IMR-90 (cell line): Measurements from ENCODE around the gene NXPH3. TPM values are rescaled to one million over a fixed set of nuclear protein-coding genes. Genes with fewer than 3 reads are reported as not detected.
A peak's percentile ranks its signal among the peaks of the same experiment; 100 is the strongest.

ENCODE experiments used
- ATAC-seq: fragments of 200-7000 bp; cut with Tn5 transposase; 2 replicates; pipeline ENCODE4 v1.9.1; 2020; ENCODE audit warnings: low read depth, mild to moderate bottlenecking, moderate library complexity
- BruUV-seq: library from RNA; stranded (reverse); fragments of 400-500 nt; replicated peaks from 2 replicates; lab custom pipeline; 2021; lab: Mats Ljungman, UMichigan
- CTCF ChIA-PET: fragments of 300-600 bp; formaldehyde crosslinking; extraction: SDS; loops from one replicate; lab custom pipeline; 2021; ENCODE audit warnings: antibody characterized with exemption; lab: Yijun Ruan, JAX
- POLR2A ChIA-PET: fragments of 300-600 bp; sonication (Branson Sonifier 250); formaldehyde crosslinking; loops from one replicate; lab custom pipeline; 2022; ENCODE audit warnings: antibody characterized with exemption; ENCODE audit not compliant: unreplicated experiment; lab: Charles Lee
- DNase-seq: peaks from one replicate; pipeline ENCODE4 v3.0.0; 2013
- H2AFZ ChIP-seq: replicated peaks from 2 replicates; pipeline ENCODE3; 2013; ENCODE audit warnings: low read length, mild to moderate bottlenecking; ENCODE audit not compliant: poor library complexity
- H2AK5ac ChIP-seq: 2 replicates; pipeline ENCODE4 v1.6.1; 2013; ENCODE audit warnings: low read depth, low read length, inconsistent platforms
- H2AK9ac ChIP-seq: replicated peaks from 2 replicates; pipeline ENCODE3; 2013; ENCODE audit warnings: mild to moderate bottlenecking, low read depth, low read length, moderate library complexity; ENCODE audit not compliant: poor library complexity
- H2BK120ac ChIP-seq: 2 replicates; pipeline ENCODE4 v1.6.1; 2013; ENCODE audit warnings: low read depth, low read length, inconsistent platforms
- H2BK15ac ChIP-seq: 3 replicates; pipeline ENCODE4 v1.6.1; 2013; ENCODE audit warnings: low read depth, low read length, inconsistent platforms
- H2BK20ac ChIP-seq: 2 replicates; pipeline ENCODE4 v1.6.1; 2013; ENCODE audit warnings: low read depth, mild to moderate bottlenecking, inconsistent platforms, low read length, moderate library complexity
- H2BK5ac ChIP-seq: 2 replicates; pipeline ENCODE4 v1.6.1; 2013; ENCODE audit warnings: mild to moderate bottlenecking, low read depth, low read length, inconsistent platforms; ENCODE audit not compliant: poor library complexity, severe bottlenecking
- H3K14ac ChIP-seq: replicated peaks from 2 replicates; pipeline ENCODE4 v1.6.1; 2013; ENCODE audit warnings: low read depth, low read length, inconsistent platforms
- H3K18ac ChIP-seq: 2 replicates; pipeline ENCODE4 v1.6.1; 2013; ENCODE audit warnings: low read depth, low read length, control low read depth
- H3K23ac ChIP-seq: 2 replicates; pipeline ENCODE4 v1.6.1; 2013; ENCODE audit warnings: low read depth, low read length, inconsistent platforms
- H3K27ac ChIP-seq: 2 replicates; pipeline ENCODE4 v1.5.1; 2013; ENCODE audit warnings: mild to moderate bottlenecking, control low read depth, low read length; ENCODE audit not compliant: insufficient read depth
- H3K27me3 ChIP-seq: 2 replicates; pipeline ENCODE4 v1.6.1; 2013; ENCODE audit warnings: low read length; ENCODE audit not compliant: control insufficient read depth, insufficient read depth
- H3K36me3 ChIP-seq: 2 replicates; pipeline ENCODE4 v1.6.1; 2013; ENCODE audit warnings: low read length, mixed read lengths; ENCODE audit not compliant: control insufficient read depth, insufficient read depth
- H3K4ac ChIP-seq: 2 replicates; pipeline ENCODE4 v1.6.1; 2013; ENCODE audit warnings: low read depth, low read length, inconsistent platforms
- H3K4me1 ChIP-seq: 2 replicates; pipeline ENCODE4 v1.6.1; 2013; ENCODE audit warnings: low read length, mixed read lengths; ENCODE audit not compliant: control insufficient read depth, insufficient read depth
- H3K4me2 ChIP-seq: 2 replicates; pipeline ENCODE4 v1.6.1; 2013; ENCODE audit warnings: low read depth, mild to moderate bottlenecking, control low read depth, low read length, moderate library complexity
- H3K4me3 ChIP-seq: 2 replicates; pipeline ENCODE4 v1.5.1; 2013; ENCODE audit warnings: low read depth, mild to moderate bottlenecking, control low read depth, low read length, moderate library complexity; ENCODE audit not compliant: insufficient read depth
- H3K56ac ChIP-seq: 2 replicates; pipeline ENCODE4 v1.6.1; 2013; ENCODE audit warnings: low read length, inconsistent platforms; ENCODE audit not compliant: insufficient read depth; ENCODE audit errors: extremely low read depth
- H3K79me1 ChIP-seq, 2 experiments: 2 replicates each; pipeline ENCODE4 v1.6.1; 2013; ENCODE audit warnings: low read length in 2 of 2, inconsistent platforms in 1 of 2, low read depth in 1 of 2
- H3K9ac ChIP-seq: 2 replicates; pipeline ENCODE4 v1.6.1; 2013; ENCODE audit warnings: low read depth, low read length, control low read depth
- H3K9me1 ChIP-seq: 2 replicates; pipeline ENCODE4 v1.6.1; 2013; ENCODE audit warnings: low read length, inconsistent platforms; ENCODE audit not compliant: insufficient read depth
- H3K9me3 ChIP-seq: 2 replicates; pipeline ENCODE4 v1.6.1; 2013; ENCODE audit warnings: low read length; ENCODE audit not compliant: control insufficient read depth, insufficient read depth
- H4K20me1 ChIP-seq: 2 replicates; pipeline ENCODE4 v1.6.1; 2013; ENCODE audit warnings: low read length, inconsistent platforms; ENCODE audit not compliant: insufficient read depth
- H4K5ac ChIP-seq: 2 replicates; pipeline ENCODE4 v1.6.1; 2013; ENCODE audit warnings: mild to moderate bottlenecking, low read depth, low read length, control low read depth
- H4K8ac ChIP-seq, 2 experiments: 2 replicates each; pipeline ENCODE4 v1.6.1; 2013; ENCODE audit warnings: low read depth in 2 of 2, low read length in 2 of 2, control low read depth in 1 of 2, inconsistent platforms in 1 of 2
- H4K91ac ChIP-seq: 2 replicates; pipeline ENCODE4 v1.6.1; 2013; ENCODE audit warnings: low read depth, low read length, inconsistent platforms; ENCODE audit not compliant: insufficient read depth
- BHLHE40 ChIP-seq: fragments of 150-350 bp; IDR thresholded peaks from 2 replicates; pipeline ENCODE4 v1.6.1; 2016; ENCODE audit warnings: mild to moderate bottlenecking, low read depth, low read length
- FOS ChIP-seq: fragments of 150-350 bp; IDR thresholded peaks from 2 replicates; pipeline ENCODE4 v1.6.1; 2016; ENCODE audit warnings: low read depth, low read length
- MAFK ChIP-seq: IDR thresholded peaks from 2 replicates; pipeline ENCODE4 v1.6.1; 2012; ENCODE audit warnings: low read depth, low read length, improper control_type of control experiment
- MAZ ChIP-seq: IDR thresholded peaks from 2 replicates; pipeline ENCODE4 v1.6.1; 2012; ENCODE audit warnings: low read depth, mild to moderate bottlenecking, low read length, improper control_type of control experiment, moderate library complexity, borderline replicate concordance
- NFE2L2 ChIP-seq: fragments of 150-350 bp; IDR thresholded peaks from 2 replicates; pipeline ENCODE4 v1.6.1; 2016; ENCODE audit warnings: low read depth, mild to moderate bottlenecking, low read length
- RAD21 ChIP-seq: IDR thresholded peaks from 2 replicates; pipeline ENCODE4 v1.6.1; 2012; ENCODE audit warnings: low read length, improper control_type of control experiment
- RCOR1 ChIP-seq: IDR thresholded peaks from 2 replicates; pipeline ENCODE4 v1.6.1; 2012; ENCODE audit warnings: mild to moderate bottlenecking, low read length, improper control_type of control experiment; ENCODE audit not compliant: insufficient replicate concordance
- RFX5 ChIP-seq: IDR thresholded peaks from 2 replicates; pipeline ENCODE4 v1.8.0; 2012; ENCODE audit warnings: low read depth, mild to moderate bottlenecking, low read length, moderate library complexity
- SMC3 ChIP-seq: fragments of 150-350 bp; IDR thresholded peaks from 2 replicates; pipeline ENCODE4 v1.6.1; 2016; ENCODE audit warnings: low read depth, mild to moderate bottlenecking, antibody characterized with exemption, low read length, moderate library complexity
- WGBS, 2 experiments: methylation state at CpG; one replicate each; pipeline versions ENCODE4 v1.1.5 to v1.1.7; 2013; ENCODE audit warnings: missing lambda C conversion rate in 2 of 2; ENCODE audit not compliant: insufficient read length in 1 of 2; ENCODE audit errors: extremely low coverage in 2 of 2; 5-methylcytosine and 5-hydroxymethylcytosine counted together
- dilution Hi-C: fragments of 300-500 bp; cut with HindIII; formaldehyde crosslinking; loops from one replicate; pipeline ENCODE4 v1.14.3; 2018; ENCODE audit warnings: low sequenced_read_pairs; ENCODE audit not compliant: unreplicated experiment
- in situ Hi-C: fragments of 300-500 bp; cut with MboI; formaldehyde crosslinking; loops from 3 replicates; pipeline ENCODE4 v1.14.3; 2019; ENCODE audit warnings: low sequenced_read_pairs, inconsistent platforms, mixed read lengths
- intact Hi-C: fragments of 100-400 bp; cut with micrococcal nuclease; formaldehyde crosslinking; loops from 2 replicates; pipeline ENCODE4 v1.10.0; 2022
- polyA plus RNA-seq, 3 experiments: library from polyadenylated mRNA; depleted of rRNA; stranded (reverse); fragments of >200 nt; gene quantifications; 2 replicates each; pipeline ENCODE4 v1.2.3, GENCODE V29; 2012; ENCODE audit warnings: low replicate concordance in 1 of 3
- total RNA-seq: library from RNA; depleted of rRNA; stranded (reverse); fragments of >200 nt; gene quantifications from 2 replicates; pipeline ENCODE4 v1.2.3, GENCODE V29; 2012
- TF ChIP-seq, protein P1 (sequence below): fragments of 150-350 bp; IDR thresholded peaks from 2 replicates; pipeline ENCODE4 v1.6.1; 2017; ENCODE audit warnings: mild to moderate bottlenecking, antibody characterized with exemption, low read length, low read depth

NXPH3 gene
- total and polyA plus RNA-seq, 2 of the 4 experiments (the other 2 are of a cell fraction), result 0.18 to 0.31 TPM

DNA sequence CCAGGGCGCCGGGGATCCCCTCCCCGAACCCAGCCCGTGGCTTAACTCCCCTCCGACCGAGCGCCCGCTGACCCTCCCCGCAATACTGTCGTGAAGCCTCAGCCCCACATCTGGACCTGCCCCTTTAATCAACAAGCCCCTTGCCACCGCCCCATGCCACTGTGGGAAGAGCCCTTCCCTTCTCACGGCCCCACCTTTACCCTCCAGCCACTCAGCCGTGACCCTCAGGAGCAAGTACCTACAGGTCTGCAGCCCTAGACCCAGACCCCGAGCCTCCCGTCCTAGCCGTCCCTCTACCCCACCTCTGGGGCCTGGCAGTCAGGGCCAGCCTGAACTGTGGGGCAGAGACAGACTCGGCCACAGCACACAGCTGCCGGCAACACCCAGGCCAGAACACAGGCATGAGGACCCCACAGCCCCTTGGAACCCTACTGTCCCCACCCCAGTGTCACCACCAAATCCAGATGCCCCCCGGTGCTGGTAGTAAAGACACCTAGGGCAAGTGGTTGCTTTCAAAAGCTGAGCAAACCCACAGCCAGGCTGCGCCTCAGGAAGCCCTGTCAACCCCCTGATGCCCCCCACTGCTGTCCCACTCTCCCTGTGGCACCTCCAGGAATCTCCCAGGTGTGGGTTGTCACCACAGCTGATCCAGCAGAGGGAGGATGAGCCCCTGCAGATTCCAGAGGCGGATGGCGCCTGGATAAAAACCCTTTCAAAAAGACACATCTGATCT is 1.4 kb downstream of the NXPH3 start:
- Histone ChIP-seq H2AK5ac (no peak overlapping the region; the same call in 1 of the 2 replicates), H3K36me3 (no peaks in the 10 kb centered on the region), H3K18ac (peak overlapping the region; percentile 14; the same call in 1 of the 2 replicates), H3K27ac (no peak overlapping the region), H2AFZ (peak overlapping the region; percentile 94), H3K4me1 (peaks cover 4% of the 10 kb centered on the region; the same call in 1 of the 2 replicates), H4K8ac (0 out of 4 replicates have a peak overlapping the region, but pooled peaks of 1 of the 2 experiments have one; percentile 3), H3K27me3 (peaks cover 47% of the 10 kb centered on the region), H3K9me1 (no peaks in the 10 kb centered on the region), H2BK15ac (no peak overlapping the region), H2AK9ac (peak overlapping the region; percentile 65), H4K20me1 (no peaks in the 10 kb centered on the region; the same call in none of the 2 replicates), H3K4me2 (peak overlapping the region; percentile 82), H3K14ac (peak overlapping the region; percentile 59; the same call in 1 of the 2 replicates), H4K91ac (no peak overlapping the region), H2BK120ac (0 out of 2 replicates have a peak overlapping the region, but pooled peaks have one; percentile 40), H3K79me1 (no peaks in the 10 kb centered on the region), H2BK20ac (no peak overlapping the region), H4K5ac (no peak overlapping the region; the same call in 1 of the 2 replicates), H3K9me3 (no peaks in the 10 kb centered on the region), H3K9ac (peak overlapping the region; percentile 75), H3K4ac (peak overlapping the region; percentile 65), H3K23ac (peak overlapping the region; percentile 78), H2BK5ac (no peak overlapping the region), H3K4me3 (peak overlapping the region; percentile 57), H3K56ac (no peak overlapping the region)
- CTCF ChIA-PET, result no interaction called here
- in situ Hi-C loops (no loop called here), intact Hi-C loops (no loop called here), dilution Hi-C loops (no loop called here)
- no CpG with 5 or more reads among the region's 22 CpGs for WGBS, 2 experiments
- BruUV-seq, result no TSS peak
- peak; percentile 15 for ATAC-seq
- DNase-seq, result no peak
- POLR2A ChIA-PET, result no interaction called here
- TF ChIP-seq RAD21 (no peak), RCOR1 (no peak), RFX5 (no peak), MAZ (no peak), BHLHE40 (no peak), FOS (no peak), NFE2L2 (no peak), SMC3 (no peak), MAFK (no peak)
- TF ChIP-seq, protein P1, sequence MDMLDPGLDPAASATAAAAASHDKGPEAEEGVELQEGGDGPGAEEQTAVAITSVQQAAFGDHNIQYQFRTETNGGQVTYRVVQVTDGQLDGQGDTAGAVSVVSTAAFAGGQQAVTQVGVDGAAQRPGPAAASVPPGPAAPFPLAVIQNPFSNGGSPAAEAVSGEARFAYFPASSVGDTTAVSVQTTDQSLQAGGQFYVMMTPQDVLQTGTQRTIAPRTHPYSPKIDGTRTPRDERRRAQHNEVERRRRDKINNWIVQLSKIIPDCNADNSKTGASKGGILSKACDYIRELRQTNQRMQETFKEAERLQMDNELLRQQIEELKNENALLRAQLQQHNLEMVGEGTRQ, result no peak
